ENCODE data around the gene SLC25A21. TPM values are rescaled to one million over a fixed set of nuclear protein-coding genes. Genes with fewer than 3 reads are reported as not detected.
"Not testable (repeated sequence)": the region's sequence is repeated elsewhere in the genome, so short reads cannot be mapped to it uniquely, and the experiment has no call there.

Gene SLC25A21
- total RNA-seq, 1 donor from 2014 or later: 6.4 TPM

DNA sequence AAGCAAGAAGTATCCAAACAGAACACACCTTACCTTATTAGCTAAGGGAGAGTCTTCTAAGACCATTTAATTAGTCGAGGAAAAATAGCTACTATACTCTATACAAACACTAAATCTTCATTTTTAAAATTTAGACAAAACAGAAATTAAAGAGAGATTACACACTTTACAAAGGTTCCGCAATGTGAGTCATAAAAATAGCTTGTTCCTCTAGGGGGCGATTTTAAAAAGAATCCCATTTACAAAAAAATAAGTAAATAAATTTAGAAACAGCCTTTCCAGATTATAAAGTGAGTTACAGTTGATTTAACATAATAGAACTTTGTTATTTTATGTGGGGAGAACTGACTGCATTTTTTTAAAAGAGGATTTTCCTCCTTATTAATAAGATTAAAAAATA lies 309.1 kb downstream of the SLC25A21 start:
- no peaks in the 10 kb centered on the region for H3K36me3 Mint-ChIP-seq
- TF ChIP-seq CTCF (IDR thresholded peaks at IDR 0.05) (peak; percentile 35), EZH2 (IDR thresholded peaks at IDR 0.05) (no peak), EZH2phosphoT487 (IDR thresholded peaks at IDR 0.05) (no peak)

DNA sequence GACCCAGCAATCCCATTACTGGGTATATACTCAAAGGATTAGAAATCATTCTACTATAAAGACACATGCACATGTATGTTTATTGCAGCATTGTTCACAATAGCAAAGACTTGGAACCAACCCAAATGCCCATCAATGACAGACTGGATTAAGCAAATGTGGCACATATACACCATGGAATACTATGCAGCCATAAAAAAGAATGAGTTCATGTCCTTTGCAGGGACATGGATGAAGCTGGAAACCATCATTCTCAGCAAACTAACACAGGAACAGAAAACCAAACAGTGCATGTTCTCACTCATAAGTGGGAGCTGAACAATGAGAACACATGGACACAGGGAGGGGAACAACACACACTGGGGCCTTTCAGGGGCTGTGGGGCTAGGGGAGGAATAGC lies 310.2 kb downstream of the SLC25A21 start:
- not testable (repeated sequence) for H3K27ac Mint-ChIP-seq; H3K79me2 ChIP-seq (ENCODE audit: low read depth); H2AFZ ChIP-seq (replicated peaks); H3K36me3 Mint-ChIP-seq; H3K4me1 ChIP-seq; DNase-seq (ENCODE audit: low spot score); H4K20me1 ChIP-seq (ENCODE audit: low read depth); H3K9me3 Mint-ChIP-seq; H3K4me3 Mint-ChIP-seq; H3K4me2 ChIP-seq; H3K9ac ChIP-seq; H3K27me3 Mint-ChIP-seq (ENCODE audit: insufficient read depth, low read depth); H3K36me3 ChIP-seq; H3K27me3 ChIP-seq; H3K27ac ChIP-seq; H3F3A ChIP-seq (ENCODE audit: low read depth); H3K9me3 ChIP-seq (ENCODE audit: low read depth); H3K4me1 Mint-ChIP-seq; H3K4me3 ChIP-seq

More for the DNA sequence above, 309.1 kb downstream of the SLC25A21 start:
- H3K4me1 ChIP-seq: no peaks in the 10 kb centered on the region
- H3K9ac ChIP-seq: no peak overlapping the region
- no peak overlapping the region for H3K4me3 ChIP-seq
- no peaks in the 10 kb centered on the region for H3K9me3 ChIP-seq (ENCODE audit: low read depth)
- Mint-ChIP-seq H3K9me3 (no peaks in the 10 kb centered on the region), H3K4me3 (no peak overlapping the region), H3K4me1 (no peaks in the 10 kb centered on the region), H3K27ac (no peak overlapping the region), H3K27me3 (ENCODE audit: insufficient read depth, low read depth) (peaks cover 2% of the 10 kb centered on the region)
- no peak overlapping the region for H3K27ac ChIP-seq
- no peaks in the 10 kb centered on the region for H3F3A ChIP-seq (ENCODE audit: low read depth)
- no peaks in the 10 kb centered on the region for H4K20me1 ChIP-seq (ENCODE audit: low read depth)
- no peaks in the 10 kb centered on the region for H3K36me3 ChIP-seq
- no peak overlapping the region for H2AFZ ChIP-seq (replicated peaks)
- no peaks in the 10 kb centered on the region for H3K79me2 ChIP-seq (ENCODE audit: low read depth)
- H3K27me3 ChIP-seq: no peaks in the 10 kb centered on the region
- H3K4me2 ChIP-seq: no peak overlapping the region
- DNase-seq (ENCODE audit: low spot score): no peak

DNA sequence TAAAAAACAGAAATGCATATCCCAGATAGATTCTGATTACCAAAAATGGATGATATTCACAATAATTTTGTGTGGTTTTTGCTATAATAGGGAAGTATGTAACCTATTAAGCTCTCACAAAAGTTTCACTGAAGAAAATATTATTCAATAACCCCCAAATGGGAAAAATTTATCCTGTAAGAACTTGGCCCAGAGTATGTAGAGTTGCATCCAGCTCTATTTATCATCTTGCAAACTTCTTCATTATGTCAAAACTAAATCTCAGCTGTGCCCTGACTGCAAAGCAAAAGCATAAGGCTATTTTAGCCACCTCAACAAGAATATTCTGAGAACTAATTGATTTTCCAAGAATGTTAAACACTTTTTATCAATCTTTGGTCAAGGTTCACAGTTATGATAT lies 311.6 kb downstream of the SLC25A21 start:
- DNase-seq (ENCODE audit: low spot score): no peak
- no peaks in the 10 kb centered on the region for H3F3A ChIP-seq (ENCODE audit: low read depth)
- H3K4me1 ChIP-seq: peaks cover 14% of the 10 kb centered on the region
- no peak overlapping the region for H2AFZ ChIP-seq (replicated peaks)
- H3K79me2 ChIP-seq (ENCODE audit: low read depth): no peaks in the 10 kb centered on the region
- H3K36me3 ChIP-seq: no peaks in the 10 kb centered on the region
- Mint-ChIP-seq H3K27me3 (ENCODE audit: insufficient read depth, low read depth) (peaks cover 2% of the 10 kb centered on the region), H3K9me3 (no peaks in the 10 kb centered on the region), H3K4me3 (no peak overlapping the region), H3K27ac (no peak overlapping the region), H3K36me3 (no peaks in the 10 kb centered on the region), H3K4me1 (no peaks in the 10 kb centered on the region)
- H3K9me3 ChIP-seq (ENCODE audit: low read depth): no peaks in the 10 kb centered on the region
- H3K27ac ChIP-seq: no peak overlapping the region
- no peak overlapping the region for H3K9ac ChIP-seq
- no peak overlapping the region for H3K4me2 ChIP-seq
- H3K4me3 ChIP-seq: no peak overlapping the region
- H3K27me3 ChIP-seq: no peaks in the 10 kb centered on the region
- no peaks in the 10 kb centered on the region for H4K20me1 ChIP-seq (ENCODE audit: low read depth)
- TF ChIP-seq EZH2 (IDR thresholded peaks at IDR 0.05): no peak
- TF ChIP-seq CTCF (IDR thresholded peaks at IDR 0.05): no peak
- no peak for TF ChIP-seq EZH2phosphoT487 (IDR thresholded peaks at IDR 0.05)

DNA sequence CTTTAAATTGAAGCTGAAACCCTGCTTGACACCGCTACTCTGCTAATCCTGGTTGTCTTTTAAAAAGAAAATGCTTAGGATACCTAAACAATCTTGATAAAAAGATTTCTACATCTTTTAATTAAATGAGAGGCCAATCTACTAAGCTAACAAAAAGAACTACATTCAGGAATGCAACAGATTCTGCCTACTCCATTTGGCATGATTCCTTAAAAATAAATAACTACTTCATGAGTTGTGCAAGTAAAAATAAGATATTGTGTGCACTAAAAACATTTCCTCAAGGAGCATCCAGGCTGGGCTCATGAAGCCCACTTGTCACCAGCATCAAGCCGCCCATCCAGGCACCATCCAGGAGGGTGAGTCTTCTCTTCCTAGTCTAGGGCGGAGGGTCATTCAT lies 313.3 kb downstream of the SLC25A21 start:
- Mint-ChIP-seq H3K9me3 (no peaks in the 10 kb centered on the region), H3K36me3 (no peaks in the 10 kb centered on the region), H3K27ac (no peak overlapping the region), H3K27me3 (ENCODE audit: insufficient read depth, low read depth) (peaks cover 2% of the 10 kb centered on the region), H3K4me3 (no peak overlapping the region), H3K4me1 (no peaks in the 10 kb centered on the region)
- no peaks in the 10 kb centered on the region for H3K79me2 ChIP-seq (ENCODE audit: low read depth)
- no peak for TF ChIP-seq EZH2phosphoT487 (IDR thresholded peaks at IDR 0.05)
- TF ChIP-seq CTCF (IDR thresholded peaks at IDR 0.05): no peak
- TF ChIP-seq EZH2 (IDR thresholded peaks at IDR 0.05): no peak
- H3K4me1 ChIP-seq: peaks cover 16% of the 10 kb centered on the region
- no peaks in the 10 kb centered on the region for H3K9me3 ChIP-seq (ENCODE audit: low read depth)
- no peaks in the 10 kb centered on the region for H4K20me1 ChIP-seq (ENCODE audit: low read depth)
- H3K4me3 ChIP-seq: no peak overlapping the region
- no peak overlapping the region for H3K4me2 ChIP-seq
- no peak overlapping the region for H3K9ac ChIP-seq
- H3K27ac ChIP-seq: no peak overlapping the region
- no peaks in the 10 kb centered on the region for H3F3A ChIP-seq (ENCODE audit: low read depth)
- no peak for DNase-seq (ENCODE audit: low spot score)
- H2AFZ ChIP-seq (replicated peaks): no peak overlapping the region
- no peaks in the 10 kb centered on the region for H3K36me3 ChIP-seq
- H3K27me3 ChIP-seq: no peaks in the 10 kb centered on the region
